Keratinocyte (primary cell): ENCODE data around the gene ODAD4. TPM values are rescaled to one million over a fixed set of nuclear protein-coding genes. Genes with fewer than 3 reads are reported as not detected.

Experiments
- DNase-seq: peaks from one replicate; pipeline ENCODE4 v3.0.0-alpha.2; 2011; ENCODE audit warnings: low read depth, missing footprints, low spot score
- FAIRE-seq: peaks from 2 replicates; lab custom pipeline; 2011; peaks lifted over from hg19 to GRCh38; lab: Jason Lieb, UNC
- H2AFZ ChIP-seq: 2 replicates; pipeline ENCODE4 v1.6.0; 2012; ENCODE audit warnings: low read length, control low read depth, inconsistent platforms; ENCODE audit not compliant: control insufficient read depth
- H3K27ac ChIP-seq: 2 replicates; pipeline ENCODE4 v1.5.1; 2011; ENCODE audit warnings: low read length; ENCODE audit not compliant: control insufficient read depth, insufficient read depth
- H3K27me3 ChIP-seq: 3 replicates; pipeline ENCODE4 v1.6.0; 2011; ENCODE audit warnings: low read length; ENCODE audit not compliant: control insufficient read depth, insufficient read depth; ENCODE audit errors: extremely low read depth
- H3K36me3 ChIP-seq, 2 experiments: 2 replicates in 1 of 2; 3 replicates in 1 of 2; pipeline ENCODE4 v1.5.1; 2011; ENCODE audit warnings: low read length in 2 of 2, mild to moderate bottlenecking in 1 of 2; ENCODE audit not compliant: control insufficient read depth in 2 of 2, insufficient read depth in 2 of 2; ENCODE audit errors: extremely low read depth in 1 of 2
- H3K4me1 ChIP-seq: 3 replicates; pipeline ENCODE4 v1.5.1; 2011; ENCODE audit warnings: low read length; ENCODE audit not compliant: control insufficient read depth, insufficient read depth; ENCODE audit errors: extremely low read depth
- H3K4me2 ChIP-seq: 3 replicates; pipeline ENCODE4 v1.6.0; 2011; ENCODE audit warnings: low read depth, low read length; ENCODE audit not compliant: control insufficient read depth, insufficient read depth; ENCODE audit errors: extremely low read depth
- H3K4me3 ChIP-seq, 3 experiments: fragments of 200-600 bp in 1 of 3; sonication (generic) in 1 of 3; 2 replicates in 2 of 3; 3 replicates in 1 of 3; pipeline ENCODE4 v1.5.1; 2011 to 2016; ENCODE audit warnings: low read length in 3 of 3, mild to moderate bottlenecking in 3 of 3, control low read depth in 2 of 3, inconsistent platforms in 1 of 3, low read depth in 1 of 3, mixed read lengths in 1 of 3, mixed run types in 1 of 3, moderate library complexity in 1 of 3; ENCODE audit not compliant: control insufficient read depth in 2 of 3, insufficient read depth in 2 of 3; ENCODE audit errors: extremely low read depth in 1 of 3
- H3K79me2 ChIP-seq: 2 replicates; pipeline ENCODE4 v1.6.0; 2012; ENCODE audit warnings: low read length; ENCODE audit not compliant: control insufficient read depth, insufficient read depth
- H3K9ac ChIP-seq: 3 replicates; pipeline ENCODE4 v1.6.0; 2011; ENCODE audit warnings: low read length; ENCODE audit not compliant: control insufficient read depth, insufficient read depth; ENCODE audit errors: extremely low read depth
- H3K9me1 ChIP-seq: 3 replicates; pipeline ENCODE4 v1.6.0; 2011; ENCODE audit warnings: low read length; ENCODE audit not compliant: control insufficient read depth, insufficient read depth; ENCODE audit errors: extremely low read depth
- H3K9me3 ChIP-seq: 2 replicates; pipeline ENCODE4 v1.5.1; 2012; ENCODE audit warnings: low read depth, low read length; ENCODE audit not compliant: control insufficient read depth
- H4K20me1 ChIP-seq: 3 replicates; pipeline ENCODE4 v1.6.0; 2011; ENCODE audit warnings: low read length; ENCODE audit not compliant: control insufficient read depth, insufficient read depth; ENCODE audit errors: extremely low read depth
- EZH2 ChIP-seq: IDR thresholded peaks from one replicate; pipeline ENCODE4 v1.6.1; 2012; ENCODE audit warnings: inconsistent platforms, mild to moderate bottlenecking, low read length, moderate library complexity
- dilution Hi-C: fragments of 300-500 bp; cut with MboI; formaldehyde crosslinking; loops from one replicate; pipeline ENCODE4 v1.7.0; 2020; ENCODE audit warnings: low sequenced_read_pairs; ENCODE audit not compliant: extremely low pct_ligation_motif_present
- polyA plus RNA-seq, 5 experiments: library from polyadenylated mRNA; depleted of rRNA in 3 of 5; stranded (reverse) in 3 of 5; stranded (forward) in 1 of 5; unstranded in 1 of 5; fragments of >200 nt; gene quantifications; 1 replicate in 1 of 5; 2 replicates in 3 of 5; 3 replicates in 1 of 5; pipeline versions ENCODE4 v1.2.1 to v1.2.3, GENCODE V29; 2011 to 2012; ENCODE audit warnings: missing spikeins in 2 of 5, low read depth in 1 of 5, low replicate concordance in 1 of 5
- TF ChIP-seq, protein P1 (sequence below), 3 experiments: IDR thresholded peaks in 1 of 3; conservative IDR thresholded peaks in 1 of 3; optimal IDR thresholded peaks in 1 of 3; 2 replicates in 2 of 3; 3 replicates in 1 of 3; pipeline versions ENCODE3 to v1.5.1; 2011; ENCODE audit warnings: low read length in 3 of 3, mild to moderate bottlenecking in 3 of 3, moderate library complexity in 2 of 3, control low read depth in 1 of 3, inconsistent platforms in 1 of 3; ENCODE audit not compliant: insufficient read depth in 2 of 3; ENCODE audit errors: extremely low read depth in 1 of 3

ODAD4 gene
- polyA plus RNA-seq, 1 donor (not counting 4 experiments of a cell fraction or from before 2014, with no cell fraction given) = 0.20 TPM

- no peak overlapping the region for H2AFZ ChIP-seq
- H4K20me1 ChIP-seq = no peaks in the 10 kb centered on the region
- TF ChIP-seq, protein P1, sequence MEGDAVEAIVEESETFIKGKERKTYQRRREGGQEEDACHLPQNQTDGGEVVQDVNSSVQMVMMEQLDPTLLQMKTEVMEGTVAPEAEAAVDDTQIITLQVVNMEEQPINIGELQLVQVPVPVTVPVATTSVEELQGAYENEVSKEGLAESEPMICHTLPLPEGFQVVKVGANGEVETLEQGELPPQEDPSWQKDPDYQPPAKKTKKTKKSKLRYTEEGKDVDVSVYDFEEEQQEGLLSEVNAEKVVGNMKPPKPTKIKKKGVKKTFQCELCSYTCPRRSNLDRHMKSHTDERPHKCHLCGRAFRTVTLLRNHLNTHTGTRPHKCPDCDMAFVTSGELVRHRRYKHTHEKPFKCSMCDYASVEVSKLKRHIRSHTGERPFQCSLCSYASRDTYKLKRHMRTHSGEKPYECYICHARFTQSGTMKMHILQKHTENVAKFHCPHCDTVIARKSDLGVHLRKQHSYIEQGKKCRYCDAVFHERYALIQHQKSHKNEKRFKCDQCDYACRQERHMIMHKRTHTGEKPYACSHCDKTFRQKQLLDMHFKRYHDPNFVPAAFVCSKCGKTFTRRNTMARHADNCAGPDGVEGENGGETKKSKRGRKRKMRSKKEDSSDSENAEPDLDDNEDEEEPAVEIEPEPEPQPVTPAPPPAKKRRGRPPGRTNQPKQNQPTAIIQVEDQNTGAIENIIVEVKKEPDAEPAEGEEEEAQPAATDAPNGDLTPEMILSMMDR (optimal IDR thresholded peaks at IDR 0.05 in 1 of 3, IDR thresholded peaks at IDR 0.05 in 1 of 3, conservative IDR thresholded peaks at IDR 0.05 in 1 of 3; ENCODE audit: extremely low read depth in 1 of 3, insufficient read depth in 2 of 3, low read length in 3 of 3) = no peak
- TF ChIP-seq EZH2 = no peak
- no peak overlapping the region for H3K9ac ChIP-seq
- DNase-seq (no peak), FAIRE-seq (no peak)
- dilution Hi-C loops = no loop called here
- peaks cover 43 to 58% of the 10 kb centered on the region in 2 experiments for H3K36me3 ChIP-seq
- no peak overlapping the region for H3K4me2 ChIP-seq
- no peak overlapping the region for H3K4me3 ChIP-seq
- H3K27me3 ChIP-seq = no peaks in the 10 kb centered on the region
- no peaks in the 10 kb centered on the region for H3K4me1 ChIP-seq
- H3K27ac ChIP-seq = no peak overlapping the region
- no peaks in the 10 kb centered on the region for H3K79me2 ChIP-seq
- no peaks in the 10 kb centered on the region for H3K9me3 ChIP-seq
- H3K9me1 ChIP-seq = no peaks in the 10 kb centered on the region
Measured at GRCh38 chr17:41984454-41984853, 54.0 kb downstream of the ODAD4 start.

- H3K9ac ChIP-seq = no peak overlapping the region
Measured at GRCh38 chr17:41985919-41986318, 55.5 kb downstream of the ODAD4 start.

More at GRCh38 chr17:41985919-41986318, 55.5 kb downstream of the ODAD4 start:
- TF ChIP-seq, protein P1 (optimal IDR thresholded peaks at IDR 0.05 in 1 of 3, IDR thresholded peaks at IDR 0.05 in 1 of 3, conservative IDR thresholded peaks at IDR 0.05 in 1 of 3; ENCODE audit: extremely low read depth in 1 of 3, insufficient read depth in 2 of 3, low read length in 3 of 3) = no peak
- TF ChIP-seq EZH2 = no peak
- dilution Hi-C loops = no loop called here
- H3K4me3 ChIP-seq = no peak overlapping the region
- peaks cover 43 to 57% of the 10 kb centered on the region in 2 experiments for H3K36me3 ChIP-seq
- no peak overlapping the region for H3K4me2 ChIP-seq
- H3K79me2 ChIP-seq = no peaks in the 10 kb centered on the region
- no peaks in the 10 kb centered on the region for H3K27me3 ChIP-seq
- DNase-seq (no peak), FAIRE-seq (no peak)
- no peaks in the 10 kb centered on the region for H3K9me3 ChIP-seq
- no peaks in the 10 kb centered on the region for H4K20me1 ChIP-seq
- H3K9me1 ChIP-seq = no peaks in the 10 kb centered on the region
- no peaks in the 10 kb centered on the region for H3K4me1 ChIP-seq
- H2AFZ ChIP-seq = no peak overlapping the region
- no peak overlapping the region for H3K27ac ChIP-seq
